SK-N-SH treated with all-trans-retinoic acid at 6 μM for 48 hours (cell line): Measurements from ENCODE around the gene RNASE7.
A peak's percentile ranks its signal among the peaks of the same experiment; 100 is the strongest.

Source experiments
- ATAC-seq: fragments of 200-7000 bp; cut with Tn5 transposase; 3 replicates; pipeline ENCODE4 v1.9.1; 2020; ENCODE audit warnings: mild to moderate bottlenecking, moderate library complexity
- ARNTL ChIP-seq: fragments of 450-650 bp; formaldehyde crosslinking; IDR thresholded peaks from 2 replicates; pipeline ENCODE4 v1.5.0; 2020; ENCODE audit warnings: low read depth, mild to moderate bottlenecking, moderate library complexity, borderline replicate concordance
- BACH2 ChIP-seq: fragments of 250-450 bp; sonication (Bioruptor Pico); IDR thresholded peaks from 2 replicates; pipeline ENCODE4 v1.9.0; 2021; ENCODE audit warnings: mild to moderate bottlenecking, borderline replicate concordance
- CREB5 ChIP-seq: fragments of 250-450 bp; sonication (Bioruptor Pico); IDR thresholded peaks from 2 replicates; pipeline ENCODE4 v1.5.1; 2020; ENCODE audit warnings: low read depth, mild to moderate bottlenecking, moderate library complexity
- CSDC2 ChIP-seq: fragments of 250-450 bp; sonication (Bioruptor Pico); IDR thresholded peaks from 2 replicates; pipeline ENCODE4 v1.5.0; 2020; ENCODE audit warnings: mild to moderate bottlenecking, moderate library complexity
- CSRNP3 ChIP-seq: fragments of 250-450 bp; sonication (Bioruptor Pico); IDR thresholded peaks from 2 replicates; pipeline ENCODE4 v1.5.1; 2021; ENCODE audit warnings: mild to moderate bottlenecking, moderate library complexity
- ESRRG ChIP-seq: fragments of 250-450 bp; sonication (Bioruptor Pico); IDR thresholded peaks from 2 replicates; pipeline ENCODE4 v1.6.1; 2021; ENCODE audit warnings: mild to moderate bottlenecking
- GLIS3 ChIP-seq: fragments of 250-450 bp; sonication (Bioruptor Pico); IDR thresholded peaks from 2 replicates; pipeline ENCODE4 v1.5.0; 2020; ENCODE audit warnings: mild to moderate bottlenecking, moderate library complexity
- ISL1 ChIP-seq: fragments of 250-450 bp; sonication (Bioruptor Pico); IDR thresholded peaks from 2 replicates; pipeline ENCODE4 v2.1.2; 2022; ENCODE audit warnings: mild to moderate bottlenecking, moderate library complexity
- OSR1 ChIP-seq: fragments of 250-450 bp; sonication (Bioruptor Pico); IDR thresholded peaks from 2 replicates; pipeline ENCODE4 v1.8.0; 2022; ENCODE audit warnings: moderate library complexity, mild to moderate bottlenecking, inconsistent platforms
- PATZ1 ChIP-seq: fragments of 250-450 bp; sonication (Bioruptor Pico); IDR thresholded peaks from 2 replicates; pipeline ENCODE4 v1.8.0; 2020; ENCODE audit warnings: mild to moderate bottlenecking, moderate library complexity, borderline replicate concordance
- POU6F1 ChIP-seq: fragments of 250-450 bp; sonication (Bioruptor Pico); IDR thresholded peaks from 2 replicates; pipeline ENCODE4 v1.8.0; 2021; ENCODE audit warnings: low read depth, mild to moderate bottlenecking, moderate library complexity, borderline replicate concordance
- PPARA ChIP-seq: fragments of 250-450 bp; sonication (Bioruptor Pico); IDR thresholded peaks from 2 replicates; pipeline ENCODE4 v1.5.0; 2020; ENCODE audit warnings: mild to moderate bottlenecking, borderline replicate concordance
- RARB ChIP-seq: fragments of 250-450 bp; sonication (Bioruptor Pico); IDR thresholded peaks from 2 replicates; pipeline ENCODE4 v1.8.0; 2021; ENCODE audit warnings: mild to moderate bottlenecking, moderate library complexity
- SNAI2 ChIP-seq: fragments of 250-450 bp; sonication (Bioruptor Pico); IDR thresholded peaks from 2 replicates; pipeline ENCODE4 v1.5.0; 2020; ENCODE audit warnings: mild to moderate bottlenecking, moderate library complexity
- TCF4 ChIP-seq: fragments of 250-450 bp; sonication (Bioruptor Pico); IDR thresholded peaks from 2 replicates; pipeline ENCODE4 v1.8.0; 2021; ENCODE audit warnings: mild to moderate bottlenecking, moderate library complexity, borderline replicate concordance
- TOX ChIP-seq: fragments of 250-450 bp; sonication (Bioruptor Pico); IDR thresholded peaks from 2 replicates; pipeline ENCODE4 v1.8.0; 2021; ENCODE audit warnings: mild to moderate bottlenecking, moderate library complexity, borderline replicate concordance
- ZC3H10 ChIP-seq: fragments of 250-450 bp; sonication (Bioruptor Pico); IDR thresholded peaks from 2 replicates; pipeline ENCODE4 v1.5.1; 2021; ENCODE audit warnings: mild to moderate bottlenecking, moderate library complexity
- ZFP3 ChIP-seq: fragments of 250-450 bp; sonication (Bioruptor Pico); IDR thresholded peaks from 2 replicates; pipeline ENCODE4 v1.5.0; 2020; ENCODE audit warnings: mild to moderate bottlenecking, moderate library complexity
- ZFP30 ChIP-seq: fragments of 450-650 bp; formaldehyde crosslinking; IDR thresholded peaks from 2 replicates; pipeline ENCODE4 v1.5.0; 2022; ENCODE audit warnings: mild to moderate bottlenecking, moderate library complexity
- ZNF565 ChIP-seq: fragments of 450-650 bp; formaldehyde crosslinking; conservative IDR thresholded peaks from 2 replicates; pipeline ENCODE4 v1.5.0; 2020; ENCODE audit warnings: low read depth, mild to moderate bottlenecking, moderate library complexity
- ZNF70 ChIP-seq: fragments of 450-650 bp; formaldehyde crosslinking; IDR thresholded peaks from 2 replicates; pipeline ENCODE4 v1.5.0; 2020; ENCODE audit warnings: mild to moderate bottlenecking, moderate library complexity
- ZNF8 ChIP-seq: fragments of 450-650 bp; formaldehyde crosslinking; IDR thresholded peaks from 2 replicates; pipeline ENCODE4 v1.5.0; 2020; ENCODE audit warnings: mild to moderate bottlenecking, moderate library complexity

Gene RNASE7

GRCh38 chr14:21043387-21043973, 1.3 kb downstream of the RNASE7 start:
- TF ChIP-seq SNAI2 (CRISPR knock-in tag) (no peak), ARNTL (CRISPR knock-in tag) (no peak), ZNF565 (CRISPR knock-in tag) (no peak), TCF4 (CRISPR knock-in tag) (no peak), POU6F1 (CRISPR knock-in tag) (no peak), ZNF70 (no peak), CREB5 (CRISPR knock-in tag) (no peak), ZC3H10 (CRISPR knock-in tag) (no peak)
- ATAC-seq = no peak

- TF ChIP-seq ARNTL (CRISPR knock-in tag) = no peak
- TF ChIP-seq OSR1 (CRISPR knock-in tag) = no peak
- no peak for TF ChIP-seq POU6F1 (CRISPR knock-in tag)
- no peak for TF ChIP-seq ESRRG (CRISPR knock-in tag)
- no peak for TF ChIP-seq TOX (CRISPR knock-in tag)
- no peak for TF ChIP-seq TCF4 (CRISPR knock-in tag)
- no peak for TF ChIP-seq ZFP30 (CRISPR knock-in tag)
- no peak for TF ChIP-seq ZNF70
- no peak for TF ChIP-seq PPARA (CRISPR knock-in tag)
- TF ChIP-seq ZFP3 (CRISPR knock-in tag) = no peak
- TF ChIP-seq CSRNP3 (CRISPR knock-in tag) = no peak
- TF ChIP-seq GLIS3 (CRISPR knock-in tag) = no peak
- TF ChIP-seq CSDC2 (CRISPR knock-in tag) = no peak
- TF ChIP-seq SNAI2 (CRISPR knock-in tag) = no peak
- ATAC-seq = no peak
Observed at GRCh38 chr14:21043974-21044618, 1.9 kb downstream of the RNASE7 start.

GRCh38 chr14:21047378-21047781, 5.2 kb downstream of the RNASE7 start:
- no peak for TF ChIP-seq ARNTL (CRISPR knock-in tag)
- ATAC-seq = peak; percentile 23; the same call in 1 of the 3 replicates

- no peak for ATAC-seq
- TF ChIP-seq ZFP30 (CRISPR knock-in tag) (no peak), SNAI2 (CRISPR knock-in tag) (no peak), TCF4 (CRISPR knock-in tag) (no peak), OSR1 (CRISPR knock-in tag) (no peak), ZNF70 (no peak), PATZ1 (no peak), ESRRG (CRISPR knock-in tag) (no peak), CREB5 (CRISPR knock-in tag) (no peak), TOX (CRISPR knock-in tag) (no peak), CSRNP3 (CRISPR knock-in tag) (no peak), CSDC2 (CRISPR knock-in tag) (no peak), BACH2 (no peak), RARB (CRISPR knock-in tag) (no peak), PPARA (CRISPR knock-in tag) (no peak), ISL1 (CRISPR knock-in tag) (no peak), ZNF8 (no peak)
- TF ChIP-seq, all 23 proteins: peak for 0
Observed at GRCh38 chr14:21048638-21049037, 6.5 kb downstream of the RNASE7 start.
